CD4-positive, alpha-beta memory T cell (primary cell): ENCODE data around the gene MYLK. TPM values are rescaled to one million over a fixed set of nuclear protein-coding genes. Genes with fewer than 3 reads are reported as not detected.

Experiments used
- CTCF ChIA-PET: fragments of 350-600 bp; sonication (Branson Sonifier 250); formaldehyde crosslinking; loops from one replicate; lab custom pipeline; 2021; ENCODE audit warnings: inconsistent platforms; ENCODE audit not compliant: partially characterized antibody; lab: Charles Lee
- POLR2A ChIA-PET: fragments of 350-600 bp; sonication (Branson Sonifier 250); formaldehyde crosslinking; loops from one replicate; lab custom pipeline; 2021; ENCODE audit not compliant: partially characterized antibody; lab: Charles Lee
- DNase-seq, 5 donors: peaks; one replicate each; pipeline versions ENCODE4 v3.0.0 to v3.0.0-alpha.2; 2020 to 2022; ENCODE audit warnings: mixed read lengths in 1 of 5
- H3K27ac ChIP-seq: one replicate; pipeline ENCODE4 v1.7.0; 2013; ENCODE audit warnings: low read depth, low read length
- H3K27me3 ChIP-seq: 2 replicates; pipeline ENCODE4 v1.7.0; 2013; ENCODE audit warnings: mild to moderate bottlenecking, low read length, moderate library complexity; ENCODE audit not compliant: insufficient read depth
- H3K36me3 ChIP-seq: 2 replicates; pipeline ENCODE4 v1.7.0; 2013; ENCODE audit warnings: mild to moderate bottlenecking, low read length, moderate library complexity; ENCODE audit not compliant: insufficient read depth
- H3K4me1 ChIP-seq: 2 replicates; pipeline ENCODE4 v1.7.0; 2013; ENCODE audit warnings: mild to moderate bottlenecking, low read length, moderate library complexity; ENCODE audit not compliant: insufficient read depth
- H3K4me3 ChIP-seq, 2 donors: one replicate each; pipeline ENCODE4 v1.7.0; 2013; ENCODE audit warnings: low read length in 2 of 2, mild to moderate bottlenecking in 1 of 2
- H3K9me3 ChIP-seq, 2 donors: one replicate each; pipeline ENCODE4 v1.7.0; 2013; ENCODE audit warnings: low read length in 2 of 2, control low read depth in 1 of 2; ENCODE audit not compliant: control insufficient read depth in 1 of 2
- H3K27ac Mint-ChIP-seq, 7 donors: one replicate each; pipeline ENCODE4 v1.8.0; 2020 to 2021; ENCODE audit warnings: mixed read lengths in 7 of 7, mild to moderate bottlenecking in 6 of 7, inconsistent platforms in 3 of 7, moderate library complexity in 3 of 7
- H3K27me3 Mint-ChIP-seq, 2 donors: one replicate each; pipeline ENCODE4 v1.8.0; 2020 to 2021; ENCODE audit warnings: mixed read lengths in 2 of 2
- H3K36me3 Mint-ChIP-seq, 2 donors: one replicate each; pipeline ENCODE4 v1.8.0; 2020 to 2021; ENCODE audit warnings: mixed read lengths in 2 of 2, inconsistent platforms in 1 of 2, mild to moderate bottlenecking in 1 of 2
- H3K4me1 Mint-ChIP-seq, 4 donors: one replicate each; pipeline ENCODE4 v1.8.0; 2020 to 2021; ENCODE audit warnings: mixed read lengths in 4 of 4, mild to moderate bottlenecking in 1 of 4
- H3K4me3 Mint-ChIP-seq, 8 donors: one replicate each; pipeline ENCODE4 v1.8.0; 2020 to 2021; ENCODE audit warnings: mixed read lengths in 8 of 8, mild to moderate bottlenecking in 7 of 8, moderate library complexity in 6 of 8, inconsistent platforms in 3 of 8
- H3K9me3 Mint-ChIP-seq, 8 donors: one replicate each; pipeline ENCODE4 v1.8.0; 2020 to 2021; ENCODE audit warnings: mixed read lengths in 8 of 8, mild to moderate bottlenecking in 5 of 8, inconsistent platforms in 3 of 8, moderate library complexity in 1 of 8
- intact Hi-C: fragments of 100-400 bp; cut with micrococcal nuclease; formaldehyde crosslinking; loops from one replicate; pipeline ENCODE4 v1.15.1; 2023
- polyA plus RNA-seq, 2 donors: library from polyadenylated mRNA; unstranded; fragments of 300-500 nt; fragmentation: Illumina TruSeq; gene quantifications; one replicate each; pipeline ENCODE4 v1.2.3, GENCODE V29; 2021
- total RNA-seq, 2 experiments: library from RNA; stranded (reverse); gene quantifications; one replicate each; pipeline ENCODE4 v1.2.3, GENCODE V29; 2021

Gene MYLK
- total and polyA plus RNA-seq, 4 experiments from 2014 or later: 0.18 TPM; not detected in 3

GRCh38 chr3:123776071-123776782, 107.9 kb downstream of the MYLK start:
- Histone ChIP-seq H3K4me1 (no peaks in the 10 kb centered on the region), H3K27ac (no peak overlapping the region), H3K4me3 (no peak overlapping the region), H3K27me3 (no peaks in the 10 kb centered on the region), H3K36me3 (no peaks in the 10 kb centered on the region), H3K9me3 (no peaks in the 10 kb centered on the region)
- Mint-ChIP-seq H3K27ac (no peak overlapping the region), H3K4me1 (no peaks in the 10 kb centered on the region), H3K4me3 (no peak overlapping the region), H3K27me3 (peaks cover 4 to 5% of the 10 kb centered on the region in 2 donors), H3K9me3 (no peaks in the 10 kb centered on the region), H3K36me3 (no peaks in the 10 kb centered on the region)
- intact Hi-C loops: no loop called here
- ChIA-PET POLR2A (no interaction called here), CTCF (no interaction called here)
- DNase-seq: no peak

GRCh38 chr3:123774474-123774873, 109.7 kb downstream of the MYLK start:
- no peaks in the 10 kb centered on the region for H3K36me3 Mint-ChIP-seq
- no peaks in the 10 kb centered on the region for H3K27me3 ChIP-seq
- no peak overlapping the region for H3K4me3 Mint-ChIP-seq
- no peaks in the 10 kb centered on the region for H3K4me1 ChIP-seq
- H3K4me3 ChIP-seq: no peak overlapping the region
- no peak overlapping the region for H3K27ac Mint-ChIP-seq
- ChIA-PET CTCF (no interaction called here), POLR2A (no interaction called here)
- intact Hi-C loops: no loop called here
- H3K9me3 ChIP-seq: no peaks in the 10 kb centered on the region
- H3K27ac ChIP-seq: no peak overlapping the region
- no peaks in the 10 kb centered on the region for H3K9me3 Mint-ChIP-seq
- no peaks in the 10 kb centered on the region for H3K4me1 Mint-ChIP-seq
- DNase-seq: no peak
- no peaks in the 10 kb centered on the region for H3K36me3 ChIP-seq
- peaks cover 3 to 12% of the 10 kb centered on the region in 2 donors for H3K27me3 Mint-ChIP-seq

- no peak overlapping the region for H3K27ac ChIP-seq
- no peak for DNase-seq
- no peak overlapping the region for H3K4me3 ChIP-seq
- CTCF ChIA-PET: no interaction called here
- no peaks in the 10 kb centered on the region for H3K36me3 ChIP-seq
- H3K4me1 ChIP-seq: no peaks in the 10 kb centered on the region
- POLR2A ChIA-PET: no interaction called here
- H3K9me3 ChIP-seq: no peaks in the 10 kb centered on the region
- H3K4me3 Mint-ChIP-seq: no peak overlapping the region
- H3K27me3 ChIP-seq: no peaks in the 10 kb centered on the region
- H3K4me1 Mint-ChIP-seq: no peaks in the 10 kb centered on the region
- peaks cover 2 to 12% of the 10 kb centered on the region in 2 donors for H3K27me3 Mint-ChIP-seq
- H3K36me3 Mint-ChIP-seq: no peaks in the 10 kb centered on the region
- H3K9me3 Mint-ChIP-seq: no peaks in the 10 kb centered on the region
- H3K27ac Mint-ChIP-seq: no peak overlapping the region
- intact Hi-C loops: no loop called here
These were observed 110.3 kb downstream of the MYLK start for GRCh38 chr3:123773681-123774431.

GRCh38 chr3:123769356-123769743, 114.8 kb downstream of the MYLK start:
- H3K4me1 Mint-ChIP-seq: no peaks in the 10 kb centered on the region
- H3K9me3 ChIP-seq: no peaks in the 10 kb centered on the region
- POLR2A ChIA-PET: no interaction called here
- no peak overlapping the region for H3K27ac ChIP-seq
- H3K27me3 ChIP-seq: no peaks in the 10 kb centered on the region
- H3K4me3 ChIP-seq: no peak overlapping the region
- H3K36me3 Mint-ChIP-seq: no peaks in the 10 kb centered on the region
- CTCF ChIA-PET: no interaction called here
- no peaks in the 10 kb centered on the region for H3K4me1 ChIP-seq
- peaks cover 10 to 18% of the 10 kb centered on the region in 2 donors for H3K27me3 Mint-ChIP-seq
- no peak overlapping the region for H3K27ac Mint-ChIP-seq
- H3K4me3 Mint-ChIP-seq: no peak overlapping the region
- intact Hi-C loops: no loop called here
- no peak for DNase-seq
- no peaks in the 10 kb centered on the region for H3K36me3 ChIP-seq
- H3K9me3 Mint-ChIP-seq: no peaks in the 10 kb centered on the region

- H3K9me3 ChIP-seq: no peaks in the 10 kb centered on the region
- no peaks in the 10 kb centered on the region for H3K27me3 ChIP-seq
- no peaks in the 10 kb centered on the region for H3K36me3 ChIP-seq
- no peak for DNase-seq
- H3K4me1 ChIP-seq: no peaks in the 10 kb centered on the region
- ChIA-PET CTCF (no interaction called here), POLR2A (no interaction called here)
- no peak overlapping the region for H3K27ac Mint-ChIP-seq
- H3K9me3 Mint-ChIP-seq: no peaks in the 10 kb centered on the region
- no peak overlapping the region for H3K4me3 ChIP-seq
- H3K4me1 Mint-ChIP-seq: no peaks in the 10 kb centered on the region
- no peak overlapping the region for H3K4me3 Mint-ChIP-seq
- H3K27ac ChIP-seq: no peak overlapping the region
- H3K36me3 Mint-ChIP-seq: no peaks in the 10 kb centered on the region
- peaks cover 10 to 18% of the 10 kb centered on the region in 2 donors for H3K27me3 Mint-ChIP-seq
- intact Hi-C loops: no loop called here
These were observed 115.4 kb downstream of the MYLK start for GRCh38 chr3:123768480-123769355.

- Mint-ChIP-seq H3K4me3 (no peak overlapping the region), H3K9me3 (no peaks in the 10 kb centered on the region), H3K27ac (no peak overlapping the region), H3K36me3 (no peaks in the 10 kb centered on the region), H3K27me3 (peaks cover 10 to 18% of the 10 kb centered on the region in 2 donors), H3K4me1 (no peaks in the 10 kb centered on the region)
- no peaks in the 10 kb centered on the region for H3K9me3 ChIP-seq
- CTCF ChIA-PET: no interaction called here
- POLR2A ChIA-PET: no interaction called here
- H3K27me3 ChIP-seq: no peaks in the 10 kb centered on the region
- no peak overlapping the region for H3K27ac ChIP-seq
- no peaks in the 10 kb centered on the region for H3K4me1 ChIP-seq
- intact Hi-C loops: no loop called here
- H3K36me3 ChIP-seq: no peaks in the 10 kb centered on the region
- H3K4me3 ChIP-seq: no peak overlapping the region
- no peak for DNase-seq
These were observed 116.4 kb downstream of the MYLK start for GRCh38 chr3:123767564-123768292.

GRCh38 chr3:123767009-123767372, 117.1 kb downstream of the MYLK start:
- ChIA-PET POLR2A (no interaction called here), CTCF (no interaction called here)
- H3K4me3 Mint-ChIP-seq: no peak overlapping the region
- no peak overlapping the region for H3K4me3 ChIP-seq
- H3K36me3 ChIP-seq: no peaks in the 10 kb centered on the region
- H3K27ac ChIP-seq: no peak overlapping the region
- intact Hi-C loops: no loop called here
- no peak overlapping the region for H3K27ac Mint-ChIP-seq
- no peaks in the 10 kb centered on the region for H3K4me1 Mint-ChIP-seq
- H3K9me3 Mint-ChIP-seq: no peaks in the 10 kb centered on the region
- no peaks in the 10 kb centered on the region for H3K9me3 ChIP-seq
- H3K36me3 Mint-ChIP-seq: no peaks in the 10 kb centered on the region
- peaks cover 10 to 18% of the 10 kb centered on the region in 2 donors for H3K27me3 Mint-ChIP-seq
- no peaks in the 10 kb centered on the region for H3K4me1 ChIP-seq
- no peak for DNase-seq
- no peaks in the 10 kb centered on the region for H3K27me3 ChIP-seq
